Astrocyte (in vitro differentiated cells and primary cell): Measurements from ENCODE around the gene XPO1. TPM values are rescaled to one million over a fixed set of nuclear protein-coding genes. Genes with fewer than 3 reads are reported as not detected.
"Not testable (repeated sequence)": the region's sequence is repeated elsewhere in the genome, so short reads cannot be mapped to it uniquely, and the experiment has no call there.

ENCODE experiments used
- DNase-seq: peaks from one replicate; pipeline ENCODE4 v3.0.0-alpha.2; 2010; ENCODE audit warnings: low read depth
- FAIRE-seq: peaks from 2 replicates; lab custom pipeline; 2011; peaks lifted over from hg19 to GRCh38; lab: Jason Lieb, UNC
- H2AFZ ChIP-seq: 2 replicates; pipeline ENCODE4 v1.6.0; 2012; ENCODE audit warnings: low read depth, low read length, inconsistent platforms
- H3K27ac ChIP-seq: 2 replicates; pipeline ENCODE4 v1.5.1; 2011; ENCODE audit warnings: low read depth, low read length, inconsistent platforms
- H3K27me3 ChIP-seq: 2 replicates; pipeline ENCODE4 v1.6.0; 2011; ENCODE audit warnings: low read length, inconsistent platforms; ENCODE audit not compliant: insufficient read depth
- H3K36me3 ChIP-seq: 2 replicates; pipeline ENCODE4 v1.5.1; 2011; ENCODE audit warnings: low read length, inconsistent platforms; ENCODE audit not compliant: insufficient read depth
- H3K4me1 ChIP-seq: 2 replicates; pipeline ENCODE4 v1.5.1; 2011; ENCODE audit warnings: low read length, inconsistent platforms; ENCODE audit not compliant: insufficient read depth
- H3K4me2 ChIP-seq: 2 replicates; pipeline ENCODE4 v1.6.0; 2012; ENCODE audit warnings: low read length, inconsistent platforms
- H3K4me3 ChIP-seq: 2 replicates; pipeline ENCODE4 v1.5.1; 2011; ENCODE audit warnings: low read depth, mild to moderate bottlenecking, low read length, inconsistent platforms; ENCODE audit not compliant: insufficient read depth
- H3K79me2 ChIP-seq: 2 replicates; pipeline ENCODE4 v1.6.0; 2012; ENCODE audit warnings: mild to moderate bottlenecking, low read length, inconsistent platforms; ENCODE audit not compliant: insufficient read depth
- H3K9ac ChIP-seq: 2 replicates; pipeline ENCODE4 v1.6.0; 2012; ENCODE audit warnings: mild to moderate bottlenecking, low read length, inconsistent platforms
- H3K9me3 ChIP-seq: 2 replicates; pipeline ENCODE4 v1.5.1; 2012; ENCODE audit warnings: low read depth, mild to moderate bottlenecking, low read length, inconsistent platforms; ENCODE audit not compliant: insufficient read depth
- H4K20me1 ChIP-seq: 2 replicates; pipeline ENCODE4 v1.6.0; 2012; ENCODE audit warnings: low read length, inconsistent platforms; ENCODE audit not compliant: insufficient read depth
- H3K27ac Mint-ChIP-seq: one replicate; pipeline ENCODE4 v1.8.0; 2021; ENCODE audit warnings: mild to moderate bottlenecking, mixed read lengths; ENCODE audit not compliant: unreplicated experiment
- H3K27me3 Mint-ChIP-seq: one replicate; pipeline ENCODE4 v1.8.0; 2021; ENCODE audit warnings: low read depth, mixed read lengths; ENCODE audit not compliant: unreplicated experiment
- H3K36me3 Mint-ChIP-seq: one replicate; pipeline ENCODE4 v1.8.0; 2021; ENCODE audit warnings: low read depth, mixed read lengths; ENCODE audit not compliant: unreplicated experiment
- H3K4me1 Mint-ChIP-seq: one replicate; pipeline ENCODE4 v1.8.0; 2021; ENCODE audit warnings: low read depth, mixed read lengths; ENCODE audit not compliant: unreplicated experiment
- H3K4me3 Mint-ChIP-seq: one replicate; pipeline ENCODE4 v1.8.0; 2021; ENCODE audit warnings: mild to moderate bottlenecking, moderate library complexity, mixed read lengths; ENCODE audit not compliant: unreplicated experiment
- H3K9me3 Mint-ChIP-seq: one replicate; pipeline ENCODE4 v1.8.0; 2021; ENCODE audit warnings: mild to moderate bottlenecking, mixed read lengths; ENCODE audit not compliant: unreplicated experiment
- EZH2 ChIP-seq: IDR thresholded peaks from 2 replicates; pipeline ENCODE4 v1.6.1; 2012; ENCODE audit warnings: mild to moderate bottlenecking, low read length, inconsistent platforms; ENCODE audit not compliant: insufficient read depth
- total RNA-seq: library from RNA; stranded (reverse); gene quantifications from 2 replicates; pipeline ENCODE4 v1.2.1, GENCODE V29; 2021
- TF ChIP-seq, protein P1 (sequence below): IDR thresholded peaks from 2 replicates; pipeline ENCODE4 v1.5.1; 2011; ENCODE audit warnings: low read depth, mild to moderate bottlenecking, inconsistent platforms, low read length, moderate library complexity; ENCODE audit not compliant: insufficient read depth

XPO1 gene
- total RNA-seq, 1 donor from 2014 or later, result 128 TPM

GRCh38 chr2:61470122-61470951 is 67.8 kb downstream of the XPO1 start:
- H4K20me1 ChIP-seq, result peaks cover 37% of the 10 kb centered on the region
- TF ChIP-seq, protein P1, sequence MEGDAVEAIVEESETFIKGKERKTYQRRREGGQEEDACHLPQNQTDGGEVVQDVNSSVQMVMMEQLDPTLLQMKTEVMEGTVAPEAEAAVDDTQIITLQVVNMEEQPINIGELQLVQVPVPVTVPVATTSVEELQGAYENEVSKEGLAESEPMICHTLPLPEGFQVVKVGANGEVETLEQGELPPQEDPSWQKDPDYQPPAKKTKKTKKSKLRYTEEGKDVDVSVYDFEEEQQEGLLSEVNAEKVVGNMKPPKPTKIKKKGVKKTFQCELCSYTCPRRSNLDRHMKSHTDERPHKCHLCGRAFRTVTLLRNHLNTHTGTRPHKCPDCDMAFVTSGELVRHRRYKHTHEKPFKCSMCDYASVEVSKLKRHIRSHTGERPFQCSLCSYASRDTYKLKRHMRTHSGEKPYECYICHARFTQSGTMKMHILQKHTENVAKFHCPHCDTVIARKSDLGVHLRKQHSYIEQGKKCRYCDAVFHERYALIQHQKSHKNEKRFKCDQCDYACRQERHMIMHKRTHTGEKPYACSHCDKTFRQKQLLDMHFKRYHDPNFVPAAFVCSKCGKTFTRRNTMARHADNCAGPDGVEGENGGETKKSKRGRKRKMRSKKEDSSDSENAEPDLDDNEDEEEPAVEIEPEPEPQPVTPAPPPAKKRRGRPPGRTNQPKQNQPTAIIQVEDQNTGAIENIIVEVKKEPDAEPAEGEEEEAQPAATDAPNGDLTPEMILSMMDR, result no peak
- TF ChIP-seq EZH2, result no peak
- H3K4me2 ChIP-seq, result peak overlapping the region; percentile 79
- H3K79me2 ChIP-seq, result peaks cover 67% of the 10 kb centered on the region
- Mint-ChIP-seq H3K4me3 (peak overlapping the region; percentile 95), H3K27me3 (no peaks in the 10 kb centered on the region), H3K4me1 (peaks cover 9% of the 10 kb centered on the region), H3K36me3 (no peaks in the 10 kb centered on the region), H3K9me3 (no peaks in the 10 kb centered on the region), H3K27ac (peak overlapping the region; percentile 98)
- FAIRE-seq, result no peak
- peak overlapping the region; percentile 81 for H3K4me3 ChIP-seq
- H3K27ac ChIP-seq, result peak overlapping the region; percentile 61
- H3K36me3 ChIP-seq, result no peaks in the 10 kb centered on the region
- peak; percentile 36 for DNase-seq
- no peaks in the 10 kb centered on the region for H3K9me3 ChIP-seq
- H3K27me3 ChIP-seq, result no peaks in the 10 kb centered on the region
- H3K4me1 ChIP-seq, result peaks cover 7% of the 10 kb centered on the region
- no peak overlapping the region for H2AFZ ChIP-seq
- H3K9ac ChIP-seq, result peak overlapping the region; percentile 89

GRCh38 chr2:61469424-61470121 is 68.6 kb downstream of the XPO1 start:
- Mint-ChIP-seq H3K36me3 (no peaks in the 10 kb centered on the region), H3K9me3 (no peaks in the 10 kb centered on the region), H3K27me3 (no peaks in the 10 kb centered on the region), H3K4me3 (peak overlapping the region; percentile 95), H3K27ac (peak overlapping the region; percentile 98), H3K4me1 (peaks cover 9% of the 10 kb centered on the region)
- no peaks in the 10 kb centered on the region for H3K27me3 ChIP-seq
- H3K4me1 ChIP-seq, result peaks cover 7% of the 10 kb centered on the region
- peak overlapping the region; percentile 81 for H3K4me3 ChIP-seq
- peaks cover 45% of the 10 kb centered on the region for H4K20me1 ChIP-seq
- no peak overlapping the region for H2AFZ ChIP-seq
- DNase-seq, result no peak
- TF ChIP-seq, protein P1, result no peak
- no peak for TF ChIP-seq EZH2
- H3K36me3 ChIP-seq, result no peaks in the 10 kb centered on the region
- peak overlapping the region; percentile 79 for H3K4me2 ChIP-seq
- peak overlapping the region; percentile 61 for H3K27ac ChIP-seq
- peak overlapping the region; percentile 89 for H3K9ac ChIP-seq
- no peaks in the 10 kb centered on the region for H3K9me3 ChIP-seq
- no peak for FAIRE-seq
- H3K79me2 ChIP-seq, result peaks cover 74% of the 10 kb centered on the region

DNA sequence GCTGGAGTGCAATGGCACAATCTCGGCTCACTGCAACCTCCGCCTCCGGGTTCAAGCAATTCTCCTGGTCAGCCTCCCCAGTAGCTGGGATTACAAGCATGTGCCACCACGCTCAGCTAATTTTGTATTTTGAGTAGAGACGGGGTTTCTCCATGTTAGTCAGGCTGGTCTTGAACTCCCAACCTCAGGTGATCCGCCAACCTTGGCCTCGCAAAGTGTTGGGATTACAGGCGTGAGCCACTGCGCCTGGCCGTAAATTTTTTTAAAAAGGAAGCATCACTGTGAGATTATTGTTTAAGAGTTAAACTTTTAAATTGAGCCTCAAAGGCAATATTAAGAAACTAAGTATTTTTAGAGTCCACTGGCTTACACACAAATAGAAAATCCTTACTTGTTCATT is 69.9 kb downstream of the XPO1 start:
- not testable (repeated sequence) for H3K27ac ChIP-seq, H3K36me3 Mint-ChIP-seq, H3K27me3 Mint-ChIP-seq, H3K9me3 Mint-ChIP-seq, FAIRE-seq, H2AFZ ChIP-seq, H3K27ac Mint-ChIP-seq, H3K27me3 ChIP-seq, H3K36me3 ChIP-seq, H3K4me1 ChIP-seq, H3K9me3 ChIP-seq, DNase-seq, H3K4me2 ChIP-seq, H3K9ac ChIP-seq, H3K4me3 ChIP-seq
- Histone ChIP-seq H4K20me1 (peaks cover 58% of the 10 kb centered on the region), H3K79me2 (peaks cover 88% of the 10 kb centered on the region)
- H3K4me3 Mint-ChIP-seq, result peak overlapping the region; percentile 95
- H3K4me1 Mint-ChIP-seq, result peaks cover 15% of the 10 kb centered on the region
